HUES6 (cell line): Measurements from ENCODE around the gene ALLC.

Experiments used
- H3K27ac ChIP-seq: 2 replicates; pipeline ENCODE4 v1.7.0; 2013; ENCODE audit warnings: low read depth, mild to moderate bottlenecking, low read length, inconsistent platforms
- H3K27me3 ChIP-seq: 2 replicates; pipeline ENCODE4 v1.6.1; 2013; ENCODE audit warnings: low read length; ENCODE audit not compliant: control insufficient read depth, insufficient read depth
- H3K36me3 ChIP-seq: 2 replicates; pipeline ENCODE4 v1.6.1; 2013; ENCODE audit warnings: low read length; ENCODE audit not compliant: control insufficient read depth, insufficient read depth
- H3K4me1 ChIP-seq: 2 replicates; pipeline ENCODE4 v1.6.1; 2013; ENCODE audit warnings: low read length; ENCODE audit not compliant: control insufficient read depth, insufficient read depth
- H3K4me3 ChIP-seq: 2 replicates; pipeline ENCODE4 v1.5.1; 2013; ENCODE audit warnings: low read depth, low read length
- H3K9ac ChIP-seq: one replicate; pipeline ENCODE4 v1.6.1; 2013; ENCODE audit warnings: mild to moderate bottlenecking, low read length
- H3K9me3 ChIP-seq: 2 replicates; pipeline ENCODE4 v1.6.1; 2013; ENCODE audit warnings: low read depth, low read length; ENCODE audit not compliant: control insufficient read depth, insufficient read depth

The ALLC gene

GRCh38 chr2:3681625-3682024, 23.6 kb downstream of the ALLC start:
- Histone ChIP-seq H3K9me3 (no peaks in the 10 kb centered on the region), H3K4me3 (no peak overlapping the region), H3K27ac (no peak overlapping the region), H3K36me3 (no peaks in the 10 kb centered on the region), H3K27me3 (peaks cover 6% of the 10 kb centered on the region), H3K4me1 (no peaks in the 10 kb centered on the region), H3K9ac (no peak overlapping the region)

- H3K36me3 ChIP-seq, result no peaks in the 10 kb centered on the region
- H3K4me3 ChIP-seq, result no peak overlapping the region
- peaks cover 6% of the 10 kb centered on the region for H3K27me3 ChIP-seq
- H3K9ac ChIP-seq, result no peak overlapping the region
- H3K9me3 ChIP-seq, result no peaks in the 10 kb centered on the region
- no peaks in the 10 kb centered on the region for H3K4me1 ChIP-seq
- H3K27ac ChIP-seq, result no peak overlapping the region
These were observed 24.8 kb downstream of the ALLC start for GRCh38 chr2:3682811-3683210.

DNA sequence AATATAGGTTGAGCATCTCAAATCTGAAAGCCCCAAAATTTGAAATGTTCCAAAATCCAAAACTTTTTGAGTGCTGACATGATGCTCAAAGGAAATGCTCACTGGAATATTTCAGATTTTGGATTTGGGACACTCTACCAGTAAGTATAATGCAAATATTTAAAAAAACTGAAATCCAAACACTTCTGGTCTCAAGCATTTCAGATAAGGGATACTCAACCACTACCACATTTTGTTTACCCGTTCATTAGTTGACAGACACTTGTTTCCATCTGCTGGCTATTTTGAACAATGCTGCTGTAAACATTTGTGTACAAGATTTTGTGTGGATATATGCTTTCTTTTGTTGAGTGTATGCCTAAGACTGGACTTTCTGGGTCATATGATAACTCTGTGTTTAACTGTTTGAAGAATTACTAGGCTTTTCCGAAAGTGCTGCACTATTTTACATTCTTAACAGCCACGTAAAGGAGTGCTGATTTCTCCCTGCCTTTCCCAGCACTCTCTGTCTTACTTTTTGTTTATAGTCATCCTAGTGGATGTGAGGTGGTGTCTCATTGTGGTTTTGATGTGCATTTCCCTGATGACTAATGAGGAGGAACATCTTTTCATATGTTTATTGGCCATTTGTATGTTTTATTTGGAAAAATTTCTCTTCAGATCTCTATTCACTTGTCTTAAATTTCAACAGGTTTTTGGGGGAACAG, 25.9 kb downstream of the ALLC start:
- H3K9ac ChIP-seq, result no peak overlapping the region
- H3K27ac ChIP-seq, result no peak overlapping the region
- no peaks in the 10 kb centered on the region for H3K36me3 ChIP-seq
- no peaks in the 10 kb centered on the region for H3K9me3 ChIP-seq
- H3K27me3 ChIP-seq, result no peaks in the 10 kb centered on the region; the same call in 1 of the 2 replicates
- no peak overlapping the region for H3K4me3 ChIP-seq
- no peaks in the 10 kb centered on the region for H3K4me1 ChIP-seq

DNA sequence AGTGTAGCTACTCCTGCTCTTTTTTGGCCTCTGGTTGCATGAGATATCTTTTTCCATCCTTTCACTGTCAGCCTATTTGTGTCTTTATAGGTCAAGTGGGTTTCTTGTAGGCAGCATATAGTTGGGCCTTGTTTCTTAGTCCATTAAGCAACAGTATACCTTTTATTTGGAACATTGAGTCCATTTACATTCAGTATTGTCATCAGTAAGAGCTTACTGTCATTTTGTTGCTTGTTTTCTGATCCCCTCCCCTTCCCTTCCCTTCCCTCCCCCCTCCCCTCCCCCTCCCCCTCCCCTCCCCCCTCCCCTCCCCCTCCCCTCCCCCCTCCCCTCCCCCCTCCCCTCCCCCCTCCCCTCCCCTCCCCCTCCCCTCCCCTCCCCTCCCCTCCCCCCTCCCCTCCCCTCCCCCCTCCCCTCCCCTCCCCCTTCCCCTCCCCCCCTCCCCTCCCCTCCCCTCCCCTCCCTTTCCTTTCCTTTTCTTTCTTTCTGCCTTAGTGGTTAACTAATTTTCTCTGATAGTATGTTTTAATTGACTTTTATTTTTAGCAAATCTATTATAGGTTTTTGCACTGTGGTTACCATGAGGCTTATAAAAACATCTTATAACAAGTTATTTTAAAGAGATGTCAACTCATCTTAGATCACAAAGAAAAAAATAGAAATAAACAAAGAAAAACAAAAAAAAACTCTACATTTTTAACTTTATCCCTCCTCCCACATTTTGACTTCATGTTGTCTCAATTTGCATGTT, 32.2 kb downstream of the ALLC start:
- no peaks in the 10 kb centered on the region for H3K36me3 ChIP-seq
- H3K9ac ChIP-seq, result no peak overlapping the region
- H3K9me3 ChIP-seq, result 0 out of 2 replicates have a peak, but pooled peaks cover 2% of the 10 kb centered on the region
- no peaks in the 10 kb centered on the region for H3K27me3 ChIP-seq
- H3K4me3 ChIP-seq, result no peak overlapping the region
- H3K4me1 ChIP-seq, result no peaks in the 10 kb centered on the region
- H3K27ac ChIP-seq, result no peak overlapping the region

DNA sequence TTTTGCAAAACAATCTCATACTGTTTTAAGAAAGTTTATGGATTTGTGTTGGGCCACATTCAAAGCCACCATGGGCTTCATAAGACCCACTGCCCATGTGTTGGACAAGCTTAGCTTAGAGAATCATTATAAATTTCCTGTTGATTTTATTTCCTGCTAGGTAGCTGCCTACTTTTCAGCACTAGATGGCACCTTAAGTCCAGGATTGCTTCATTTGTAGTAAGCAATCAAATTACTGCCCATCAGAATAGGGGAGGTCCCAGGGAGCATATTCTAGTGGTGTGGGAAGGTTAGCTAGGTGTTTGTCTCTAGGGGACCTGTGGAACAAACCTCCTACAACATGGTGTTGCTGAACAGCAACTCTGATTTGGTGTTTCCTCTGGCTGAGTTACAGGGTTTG, 34.4 kb downstream of the ALLC start:
- 0 out of 2 replicates have a peak, but pooled peaks cover 2% of the 10 kb centered on the region for H3K9me3 ChIP-seq
- no peaks in the 10 kb centered on the region for H3K36me3 ChIP-seq
- no peaks in the 10 kb centered on the region for H3K27me3 ChIP-seq
- H3K4me3 ChIP-seq, result no peak overlapping the region
- H3K4me1 ChIP-seq, result no peaks in the 10 kb centered on the region
- H3K27ac ChIP-seq, result no peak overlapping the region
- H3K9ac ChIP-seq, result no peak overlapping the region

DNA sequence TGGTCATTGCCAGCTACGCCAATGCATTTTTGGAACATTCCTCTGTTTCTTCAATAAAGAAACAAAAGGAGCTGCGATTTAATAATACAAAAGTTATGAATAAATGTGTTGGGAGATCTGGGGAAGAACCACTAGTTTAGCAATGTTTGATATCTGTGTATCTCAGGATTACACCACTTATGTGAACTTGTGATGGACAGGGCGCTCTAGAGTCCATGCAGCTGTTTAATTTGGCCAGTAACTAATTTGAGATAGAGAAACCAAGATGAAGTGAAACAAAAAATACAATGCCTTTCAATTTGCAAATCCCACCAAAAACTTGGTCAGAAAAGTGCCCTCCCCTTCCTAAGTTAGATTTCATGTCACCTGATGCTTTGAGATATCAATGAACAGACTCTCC, 38.5 kb downstream of the ALLC start:
- H3K27ac ChIP-seq, result no peak overlapping the region
- H3K4me1 ChIP-seq, result no peaks in the 10 kb centered on the region
- H3K9ac ChIP-seq, result no peak overlapping the region
- no peaks in the 10 kb centered on the region for H3K36me3 ChIP-seq
- peaks cover 14% of the 10 kb centered on the region for H3K27me3 ChIP-seq
- no peaks in the 10 kb centered on the region for H3K9me3 ChIP-seq
- no peak overlapping the region for H3K4me3 ChIP-seq

GRCh38 chr2:3701071-3701470, 43.1 kb downstream of the ALLC start:
- H3K4me3 ChIP-seq, result no peak overlapping the region
- H3K9ac ChIP-seq, result no peak overlapping the region
- H3K27ac ChIP-seq, result no peak overlapping the region
- no peaks in the 10 kb centered on the region for H3K36me3 ChIP-seq
- H3K27me3 ChIP-seq, result peaks cover 39% of the 10 kb centered on the region
- no peaks in the 10 kb centered on the region for H3K4me1 ChIP-seq
- H3K9me3 ChIP-seq, result no peaks in the 10 kb centered on the region

- Histone ChIP-seq H3K4me1 (no peaks in the 10 kb centered on the region), H3K9ac (no peak within 1 kb of the TSS), H3K36me3 (no peaks in the 10 kb centered on the region), H3K4me3 (peak within 1 kb of the TSS; percentile 52), H3K9me3 (no peaks in the 10 kb centered on the region), H3K27me3 (peaks cover 39% of the 10 kb centered on the region), H3K27ac (no peak within 1 kb of the TSS)
These were observed 45.3 kb downstream of the ALLC start, which contains the start of gene DCDC2C for GRCh38 chr2:3703236-3703756. Gene DCDC2C (plus strand): TSS chr2:3703575. CDS start chr2:3703752, 177 bp downstream.

GRCh38 chr2:3703757-3704355, 45.9 kb downstream of the ALLC start:
- Histone ChIP-seq H3K9ac (no peak overlapping the region), H3K4me1 (no peaks in the 10 kb centered on the region), H3K27me3 (peaks cover 39% of the 10 kb centered on the region), H3K36me3 (no peaks in the 10 kb centered on the region), H3K4me3 (peak overlapping the region; percentile 52; the same call in 1 of the 2 replicates), H3K27ac (no peak overlapping the region), H3K9me3 (no peaks in the 10 kb centered on the region)

GRCh38 chr2:3704692-3705091, 46.7 kb downstream of the ALLC start:
- H3K9ac ChIP-seq, result no peak overlapping the region
- no peaks in the 10 kb centered on the region for H3K4me1 ChIP-seq
- H3K27ac ChIP-seq, result no peak overlapping the region
- no peaks in the 10 kb centered on the region for H3K9me3 ChIP-seq
- H3K36me3 ChIP-seq, result no peaks in the 10 kb centered on the region
- H3K4me3 ChIP-seq, result no peak overlapping the region
- peaks cover 39% of the 10 kb centered on the region for H3K27me3 ChIP-seq

DNA sequence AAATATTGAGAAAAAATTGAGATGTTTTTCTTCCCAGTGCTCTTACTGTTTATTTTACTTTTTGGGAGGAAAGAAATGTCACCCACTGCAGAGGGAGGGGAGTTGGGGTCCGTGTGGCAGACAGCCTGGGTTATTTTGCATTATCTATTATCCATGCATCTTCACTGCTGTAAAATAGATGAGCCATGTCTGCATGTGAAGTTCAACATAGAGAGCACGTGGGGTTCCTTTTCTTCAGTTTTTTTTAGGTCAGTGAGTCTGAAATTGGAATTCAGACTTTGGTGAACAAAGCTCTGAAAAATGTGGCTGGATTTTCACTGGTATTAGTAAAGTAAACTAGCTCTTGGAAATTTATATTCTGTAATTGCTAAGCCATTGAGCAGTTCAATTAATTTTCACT, 47.8 kb downstream of the ALLC start:
- no peaks in the 10 kb centered on the region for H3K4me1 ChIP-seq
- H3K9me3 ChIP-seq, result peaks cover 3% of the 10 kb centered on the region; the same call in 1 of the 2 replicates
- H3K27me3 ChIP-seq, result peaks cover 31% of the 10 kb centered on the region
- no peak overlapping the region for H3K4me3 ChIP-seq
- H3K9ac ChIP-seq, result no peak overlapping the region
- H3K27ac ChIP-seq, result no peak overlapping the region
- no peaks in the 10 kb centered on the region for H3K36me3 ChIP-seq
